Adrenal gland (tissue), 12 donors: Measurements from ENCODE around the gene CHD9. TPM values are rescaled to one million over a fixed set of nuclear protein-coding genes. Genes with fewer than 3 reads are reported as not detected.
"Not testable (repeated sequence)": the region's sequence is repeated elsewhere in the genome, so short reads cannot be mapped to it uniquely, and the experiment has no call there.

ENCODE experiments used
- DNase-seq, 7 donors: peaks; one replicate each; pipeline ENCODE4 v3.0.0-alpha.2; 2019 to 2020
- H3K27ac ChIP-seq, 5 donors: fragments of 200-600 bp; sonication (generic) in 4 of 5; 1 replicate in 3 of 5; 2 replicates in 2 of 5; pipeline versions ENCODE4 v1.5.1 to v1.8.0; 2016 to 2020; ENCODE audit warnings: mild to moderate bottlenecking in 1 of 5
- H3K27me3 ChIP-seq: fragments of 200-600 bp; 2 replicates; pipeline ENCODE4 v1.8.0; 2021
- H3K36me3 ChIP-seq, 2 donors: fragments of 200-600 bp; replicated peaks in 1 of 2; 1 replicate in 1 of 2; 2 replicates in 1 of 2; pipeline versions ENCODE4 v1.5.1 to v1.8.0; 2018 to 2022
- H3K4me1 ChIP-seq, 2 donors: fragments of 200-600 bp; replicated peaks in 1 of 2; 1 replicate in 1 of 2; 2 replicates in 1 of 2; pipeline versions ENCODE4 v1.5.1 to v1.8.0; 2018 to 2021
- H3K4me3 ChIP-seq, 4 donors: fragments of 200-600 bp; sonication (generic) in 3 of 4; one replicate each; pipeline ENCODE4 v1.5.1; 2016 to 2018
- H3K9me3 ChIP-seq, 3 donors: fragments of 200-600 bp; sonication (generic) in 1 of 3; replicated peaks in 1 of 3; 1 replicate in 2 of 3; 2 replicates in 1 of 3; pipeline versions ENCODE4 v1.5.1 to v1.8.0; 2016 to 2021
- POLR2A ChIP-seq, 2 donors: fragments of 450-650 bp; IDR thresholded peaks; one replicate each; pipeline ENCODE4 v1.6.1; 2017; ENCODE audit warnings: antibody characterized with exemption in 2 of 2, mild to moderate bottlenecking in 2 of 2, moderate library complexity in 1 of 2
- WGBS, 4 donors: extraction: QIAGEN DNeasy Blood & Tissue Kit in 2 of 4; methylation state at CpG; one replicate each; pipeline versions ENCODE4 v1.1.5 to v1.1.7; 2013 to 2017; 5-methylcytosine and 5-hydroxymethylcytosine counted together
- intact Hi-C, 2 donors: fragments of 100-400 bp; cut with DNase I; formaldehyde crosslinking; loops; one replicate each; pipeline versions ENCODE4 v1.14.1 to v1.15.0; 2022 to 2023
- polyA plus RNA-seq, 3 donors: library from polyadenylated mRNA; stranded (reverse); fragments of 200-250 nt in 2 of 3; fragments of 350-450 nt in 1 of 3; fragmentation: Illumina TruSeq in 1 of 3; extraction: RNeasy Lipid Tissue Mini Kit (QIAGEN cat#74804) in 1 of 3; gene quantifications; one replicate each; pipeline ENCODE4 v1.2.3, GENCODE V29; 2013 to 2014
- total RNA-seq, 9 donors: library from RNA; depleted of rRNA in 4 of 9; stranded (reverse); fragments of >200 nt in 4 of 9; fragments of 120-200 nt in 1 of 9; fragmentation: NEBNext Ultra II Directional in 1 of 9; extraction: Animal tissue kit (Norgen Biotek cat#: 25700) in 1 of 9; gene quantifications; one replicate each; pipeline versions ENCODE4 v1.1.0 to v1.2.4, GENCODE V29; 2013 to 2023
- TF ChIP-seq, protein P1 (sequence below), 6 experiments: fragments of 450-650 bp in 4 of 6; fragments of 200-600 bp in 2 of 6; sonication (generic) in 1 of 6; IDR thresholded peaks; 1 replicate in 5 of 6; 2 replicates in 1 of 6; pipeline versions ENCODE4 v1.5.1 to v1.8.0; 2016 to 2021; ENCODE audit warnings: antibody characterized with exemption in 6 of 6, mild to moderate bottlenecking in 2 of 6, moderate library complexity in 1 of 6
- donor health status: healthy with polysubstance abuse.
- donor health status: Bipolar disorder and iron deficiency.
- donor health status: DM: yes; HTN: yes; CAD: no.
- donor health status: DM: no; HTN: no; CAD: no.
- donor health status: DM: no; HTN: no; CAD: no.
- donor health status: DM: yes; HTN: yes; CAD: no.

The CHD9 gene
- total and polyA plus RNA-seq, 12 donors: 10.0 to 95.9 (median 54.7) TPM

DNA sequence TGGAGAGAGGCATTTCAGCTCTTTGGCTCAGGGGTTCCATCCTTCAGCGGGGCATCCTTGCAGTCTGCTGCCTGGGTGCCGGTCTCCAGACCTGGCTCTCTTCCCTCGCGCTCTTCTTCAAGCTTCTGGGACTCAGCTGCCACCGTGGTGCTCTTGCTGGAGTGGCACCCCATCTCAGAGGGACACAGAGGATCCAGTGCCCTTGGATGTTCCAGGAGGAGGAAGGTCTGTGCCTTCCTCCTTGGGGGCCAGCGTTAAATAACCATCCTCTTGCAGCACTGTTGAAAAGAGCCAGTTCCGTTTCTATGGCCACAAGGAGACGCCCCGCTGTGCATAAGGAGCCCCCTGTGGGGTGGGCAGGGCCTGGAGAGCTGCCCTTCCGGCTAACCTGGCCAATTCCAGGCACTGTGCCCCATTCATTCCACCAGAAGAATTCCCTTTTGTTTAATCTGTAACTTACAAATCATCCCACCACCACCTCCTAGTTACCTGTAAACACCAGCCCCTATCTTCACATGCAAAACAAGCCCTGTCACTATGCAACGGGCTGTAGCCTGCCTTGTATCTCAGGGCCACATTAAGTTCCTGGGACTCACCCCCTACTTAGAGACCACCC lies 10.7 kb upstream of the CHD9 start:
- no peaks in the 10 kb centered on the region for H3K36me3 ChIP-seq
- no peak for TF ChIP-seq POLR2A (IDR thresholded peaks at IDR 0.05)
- DNase-seq: no peak
- WGBS, 4 donors: 24 to 47% (median 26%) methylated on average over 4 to 11 of the region's 11 CpGs
- intact Hi-C loops: no loop called here
- H3K27me3 ChIP-seq: no peaks in the 10 kb centered on the region
- no peaks in the 10 kb centered on the region for H3K9me3 ChIP-seq
- H3K27ac ChIP-seq: peak overlapping the region in 1 of 5 donors; percentile 49
- H3K4me1 ChIP-seq: no peaks in the 10 kb centered on the region
- H3K4me3 ChIP-seq: no peak overlapping the region

DNA sequence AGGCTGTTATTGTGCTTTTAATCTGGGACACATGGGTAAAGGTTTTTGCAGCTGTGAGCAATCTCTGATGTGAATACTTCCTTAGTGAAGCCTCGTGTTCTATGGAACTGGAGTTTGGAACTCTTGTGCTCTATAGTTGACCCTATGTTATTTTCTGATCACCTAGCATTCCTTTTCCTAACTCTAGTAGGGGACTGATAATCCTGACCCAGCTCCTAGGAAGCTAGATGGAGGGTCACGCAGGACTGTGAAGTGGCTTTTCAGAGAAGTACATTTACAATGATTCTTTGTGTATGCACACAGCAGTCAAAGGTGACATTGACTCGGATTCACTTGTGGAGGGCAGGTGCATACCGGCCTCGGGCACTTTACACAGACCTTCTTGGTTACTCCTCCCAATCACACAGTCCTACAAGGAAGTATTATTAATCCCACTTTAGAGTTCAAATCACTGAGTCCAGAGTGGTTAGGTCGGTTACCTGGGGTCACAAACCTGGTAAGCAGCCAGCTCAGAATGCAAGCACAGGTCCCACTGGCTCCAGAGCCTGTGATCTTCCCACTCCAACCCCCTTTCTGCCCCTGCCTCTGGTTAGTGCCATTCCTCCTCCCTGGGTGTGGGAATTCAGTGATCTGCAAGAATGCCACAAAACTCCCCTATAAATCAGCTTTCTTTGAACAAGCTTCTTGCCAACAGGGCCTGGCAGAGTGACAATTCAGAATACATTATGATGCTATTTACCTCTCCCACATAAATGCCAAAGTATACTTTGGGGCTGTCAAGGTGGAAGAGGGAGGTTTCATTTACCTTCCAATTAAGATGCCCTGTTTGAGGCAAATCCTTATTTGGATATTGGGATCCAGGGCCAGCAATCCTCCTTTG lies 9.2 kb upstream of the CHD9 start:
- Histone ChIP-seq H3K9me3 (no peaks in the 10 kb centered on the region), H3K36me3 (no peaks in the 10 kb centered on the region), H3K27me3 (no peaks in the 10 kb centered on the region), H3K4me1 (no peaks in the 10 kb centered on the region), H3K4me3 (no peak overlapping the region), H3K27ac (no peak overlapping the region)
- 76 to 87% (median 82%) methylated on average over 6 of the region's 6 CpGs for WGBS, 4 donors
- TF ChIP-seq, protein P1, sequence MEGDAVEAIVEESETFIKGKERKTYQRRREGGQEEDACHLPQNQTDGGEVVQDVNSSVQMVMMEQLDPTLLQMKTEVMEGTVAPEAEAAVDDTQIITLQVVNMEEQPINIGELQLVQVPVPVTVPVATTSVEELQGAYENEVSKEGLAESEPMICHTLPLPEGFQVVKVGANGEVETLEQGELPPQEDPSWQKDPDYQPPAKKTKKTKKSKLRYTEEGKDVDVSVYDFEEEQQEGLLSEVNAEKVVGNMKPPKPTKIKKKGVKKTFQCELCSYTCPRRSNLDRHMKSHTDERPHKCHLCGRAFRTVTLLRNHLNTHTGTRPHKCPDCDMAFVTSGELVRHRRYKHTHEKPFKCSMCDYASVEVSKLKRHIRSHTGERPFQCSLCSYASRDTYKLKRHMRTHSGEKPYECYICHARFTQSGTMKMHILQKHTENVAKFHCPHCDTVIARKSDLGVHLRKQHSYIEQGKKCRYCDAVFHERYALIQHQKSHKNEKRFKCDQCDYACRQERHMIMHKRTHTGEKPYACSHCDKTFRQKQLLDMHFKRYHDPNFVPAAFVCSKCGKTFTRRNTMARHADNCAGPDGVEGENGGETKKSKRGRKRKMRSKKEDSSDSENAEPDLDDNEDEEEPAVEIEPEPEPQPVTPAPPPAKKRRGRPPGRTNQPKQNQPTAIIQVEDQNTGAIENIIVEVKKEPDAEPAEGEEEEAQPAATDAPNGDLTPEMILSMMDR (IDR thresholded peaks at IDR 0.05): no peak
- no peak for TF ChIP-seq POLR2A (IDR thresholded peaks at IDR 0.05)
- no peak for DNase-seq
- intact Hi-C loops: no loop called here

DNA sequence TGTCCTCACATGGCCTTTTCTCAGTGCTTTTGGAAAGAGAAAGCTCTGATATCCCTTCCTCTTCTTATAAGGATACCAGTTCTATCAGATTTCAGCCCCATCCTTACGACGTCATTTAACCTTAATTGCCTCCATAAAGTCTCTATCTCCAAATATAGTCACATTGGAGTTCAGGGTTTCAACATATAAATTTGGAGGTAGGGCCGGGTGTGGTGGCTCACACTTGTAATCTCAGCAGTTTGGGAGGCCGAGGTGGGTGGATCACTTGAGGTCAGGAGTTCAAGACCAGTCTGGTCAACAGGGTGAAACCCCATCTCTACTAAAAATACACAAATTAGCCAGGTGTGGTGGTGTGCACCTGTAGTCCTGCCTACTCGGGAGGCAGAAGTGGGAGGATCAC lies 7.3 kb upstream of the CHD9 start:
- H3K27ac ChIP-seq, intact Hi-C loops, H3K9me3 ChIP-seq, H3K36me3 ChIP-seq, H3K4me3 ChIP-seq, H3K27me3 ChIP-seq, H3K4me1 ChIP-seq, DNase-seq: not testable (repeated sequence)
- WGBS, 4 donors: 91 to 93% (median 92%) methylated on average over 5 of the region's 5 CpGs

DNA sequence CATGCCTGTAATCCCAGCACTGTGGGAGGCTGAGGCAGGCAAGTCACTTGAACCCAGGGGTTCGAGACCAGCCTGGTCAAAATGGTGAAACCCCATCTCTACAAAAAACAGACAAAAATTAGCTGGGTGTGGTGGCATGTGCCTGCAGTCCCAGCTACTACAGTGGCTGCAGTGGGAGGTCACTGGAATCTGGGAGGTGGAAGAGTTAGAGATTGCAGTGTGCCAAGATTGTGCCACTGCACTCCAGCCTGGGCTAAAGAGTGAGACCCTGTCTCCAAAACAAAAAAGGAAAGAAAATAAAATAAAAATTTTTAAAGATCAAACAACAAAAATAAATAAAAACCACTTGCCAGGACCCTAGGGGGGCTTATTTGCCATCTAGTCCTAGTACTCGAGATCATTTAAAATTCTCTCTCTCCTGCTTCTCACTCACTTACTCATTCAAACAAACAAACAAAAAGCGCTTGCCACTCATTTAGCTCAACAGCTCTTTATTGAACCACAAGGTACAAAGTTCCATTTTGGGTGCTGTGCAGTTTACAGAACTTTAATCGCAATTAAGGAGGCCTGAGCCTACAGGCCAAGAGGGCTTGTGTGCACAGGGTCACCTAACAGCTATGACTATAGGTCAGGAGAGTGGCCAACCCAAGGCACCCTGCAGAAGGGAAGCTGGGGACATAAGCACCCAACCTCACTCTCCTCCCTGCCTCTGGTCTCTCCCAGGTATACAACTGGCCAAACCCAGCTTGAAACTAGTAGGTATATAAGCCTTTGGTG lies 6.5 kb upstream of the CHD9 start:
- TF ChIP-seq POLR2A (IDR thresholded peaks at IDR 0.05): no peak
- Histone ChIP-seq H3K27me3 (no peaks in the 10 kb centered on the region), H3K27ac (no peak overlapping the region), H3K36me3 (no peaks in the 10 kb centered on the region), H3K9me3 (no peaks in the 10 kb centered on the region), H3K4me3 (no peak overlapping the region), H3K4me1 (no peaks in the 10 kb centered on the region)
- DNase-seq: no peak
- intact Hi-C loops: no loop called here
- WGBS, 4 donors: 90 to 98% (median 95%) methylated on average over 4 of the region's 4 CpGs

DNA sequence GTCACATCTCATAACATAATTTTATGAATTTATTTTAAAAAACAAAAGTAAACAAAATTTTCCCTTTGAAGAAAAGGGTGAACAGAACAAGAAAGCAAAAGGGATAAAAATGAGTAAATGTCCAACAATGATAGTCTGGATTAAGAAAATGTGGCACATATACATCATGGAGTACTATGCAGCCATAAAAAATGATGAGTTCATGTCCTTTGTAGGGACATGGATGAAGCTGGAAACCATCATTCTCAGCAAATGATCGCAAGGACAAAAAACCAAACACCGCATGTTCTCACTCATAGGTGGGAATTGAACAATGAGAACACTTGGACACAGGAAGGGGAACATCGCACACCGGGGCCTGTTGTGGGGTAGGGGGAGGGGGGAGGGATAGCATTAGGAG lies 3.5 kb upstream of the CHD9 start:
- H3K27ac ChIP-seq, H3K27me3 ChIP-seq, DNase-seq, H3K9me3 ChIP-seq, H3K36me3 ChIP-seq, H3K4me3 ChIP-seq: not testable (repeated sequence)
- peaks cover 7 to 15% of the 10 kb centered on the region in 2 donors for H3K4me1 ChIP-seq
- WGBS, 4 donors: 87 to 97% (median 90%) methylated on average over 3 to 4 of the region's 4 CpGs
- intact Hi-C loops: loop anchor here (10.0 kb wide), 2 partner anchors 74 to 154 kb away; no protein-coding TSS in a partner anchor
